GM21717 (cell line): Measurements from ENCODE around the gene SMAP2.
"Not testable (repeated sequence)": the region's sequence is repeated elsewhere in the genome, so short reads cannot be mapped to it uniquely, and the experiment has no call there.

ENCODE experiments used
- ATAC-seq: cut with Tn5 transposase; IDR thresholded peaks from one replicate; pipeline ENCODE4 v1.9.1; 2021; ENCODE audit warnings: mild to moderate bottlenecking, moderate library complexity; ENCODE audit not compliant: unreplicated experiment

Gene SMAP2

DNA sequence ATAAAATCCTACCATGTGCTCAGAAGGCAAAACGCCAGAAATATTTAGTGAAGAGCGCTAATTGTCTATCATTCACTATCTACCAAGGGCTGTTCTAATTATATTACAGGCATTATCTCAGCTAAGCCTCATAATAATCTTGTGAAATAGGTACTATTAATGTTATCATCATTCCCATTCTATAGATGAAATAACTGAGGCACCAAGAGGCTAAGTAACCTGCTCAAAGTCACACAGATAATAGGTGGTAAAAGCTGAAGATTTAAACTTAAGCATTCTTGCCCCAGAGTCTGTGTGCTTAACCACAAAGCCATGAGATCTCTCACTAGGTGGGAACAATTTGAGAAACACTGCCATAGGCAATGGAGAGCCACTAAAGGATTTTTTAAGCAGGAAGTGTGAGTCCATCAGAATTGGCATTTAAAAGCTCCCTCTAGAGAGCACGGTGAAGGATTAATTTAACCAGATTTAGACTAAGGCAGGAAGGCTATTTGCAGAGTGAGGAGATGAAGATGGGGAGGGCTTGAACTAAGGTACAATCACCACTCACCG, 1.7 kb upstream of the SMAP2 start:
- no peak for ATAC-seq

DNA sequence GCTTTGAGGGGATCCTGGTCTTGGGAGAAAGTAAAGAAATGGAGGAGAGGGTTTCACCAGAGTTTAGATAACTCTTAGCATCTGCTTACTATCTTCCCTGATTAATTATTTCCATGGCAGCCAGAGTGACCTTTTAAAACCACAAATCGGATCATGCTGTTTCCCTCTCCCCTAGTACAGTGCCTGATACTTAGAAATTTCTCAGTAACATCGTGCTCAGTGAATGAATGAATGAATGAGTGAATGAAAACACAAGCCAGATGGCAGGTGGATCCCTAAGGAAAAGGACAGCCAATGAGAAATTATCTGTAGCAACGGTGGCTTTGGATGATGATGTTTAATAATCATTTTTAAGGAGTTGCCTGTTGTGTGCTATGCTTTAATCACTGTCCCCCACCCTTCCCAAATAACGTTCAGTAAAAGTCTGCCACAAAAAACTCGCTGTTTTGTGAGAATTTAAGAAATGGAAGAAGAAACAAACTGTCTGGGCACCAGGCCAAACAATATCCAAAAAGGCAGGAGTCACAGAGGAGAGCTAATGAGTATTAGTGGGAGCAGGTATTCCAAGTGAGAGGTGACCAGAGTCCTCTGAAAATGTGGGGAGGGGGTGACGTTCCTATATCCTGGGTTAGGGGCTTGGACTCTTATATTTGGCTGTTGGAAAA, 737 bp upstream of the SMAP2 start:
- no peak for ATAC-seq

DNA sequence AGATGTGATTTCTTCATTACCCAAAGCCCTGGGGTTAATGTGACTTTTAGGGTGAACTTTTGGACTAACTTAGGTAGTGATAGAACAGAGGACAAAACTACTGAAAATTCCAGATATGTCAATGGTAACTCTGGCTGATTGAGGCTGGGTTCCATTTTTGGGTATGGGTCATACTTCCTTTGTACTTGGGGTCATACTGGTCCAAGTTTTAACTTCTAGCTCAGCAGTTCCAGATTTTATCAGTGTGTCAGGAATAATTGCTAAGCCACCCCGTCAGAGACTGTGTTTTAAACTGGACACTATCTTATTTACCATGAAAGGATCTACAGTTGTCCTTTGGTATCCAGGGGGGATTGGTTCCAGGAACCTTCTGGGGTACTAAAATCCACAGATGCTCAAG, 4.0 kb downstream of the SMAP2 start:
- no peak for ATAC-seq

DNA sequence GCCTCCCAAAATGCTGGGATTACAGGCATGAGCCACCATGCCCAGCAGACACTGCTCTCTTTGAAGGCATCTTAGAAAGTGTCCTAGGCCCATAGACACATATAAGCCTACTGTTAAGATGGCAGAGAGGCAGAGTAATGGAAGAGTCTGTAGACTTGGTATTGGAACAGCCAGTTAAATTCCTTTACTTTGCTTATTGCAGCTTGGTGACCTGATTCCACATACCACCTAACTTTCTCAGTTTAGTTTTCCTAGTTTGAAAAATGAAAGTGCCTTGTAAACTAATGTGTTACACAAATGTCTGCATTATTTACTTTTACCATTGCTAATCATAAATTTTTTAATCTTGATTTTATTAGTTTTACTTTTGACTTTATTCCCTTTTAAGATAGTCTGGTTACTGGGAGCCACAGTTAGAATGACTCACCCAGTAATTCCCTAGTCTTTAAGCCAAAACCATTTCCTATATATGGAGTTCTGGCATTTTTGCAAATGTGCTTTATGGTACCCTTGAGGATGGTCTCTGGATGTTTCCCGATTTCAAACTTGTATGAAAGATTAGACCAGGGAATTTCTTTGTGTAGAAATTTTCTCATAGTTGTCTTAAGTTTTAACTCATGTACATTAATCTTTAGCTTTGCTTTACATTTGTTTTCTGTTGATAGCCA, 6.4 kb downstream of the SMAP2 start:
- no peak for ATAC-seq

DNA sequence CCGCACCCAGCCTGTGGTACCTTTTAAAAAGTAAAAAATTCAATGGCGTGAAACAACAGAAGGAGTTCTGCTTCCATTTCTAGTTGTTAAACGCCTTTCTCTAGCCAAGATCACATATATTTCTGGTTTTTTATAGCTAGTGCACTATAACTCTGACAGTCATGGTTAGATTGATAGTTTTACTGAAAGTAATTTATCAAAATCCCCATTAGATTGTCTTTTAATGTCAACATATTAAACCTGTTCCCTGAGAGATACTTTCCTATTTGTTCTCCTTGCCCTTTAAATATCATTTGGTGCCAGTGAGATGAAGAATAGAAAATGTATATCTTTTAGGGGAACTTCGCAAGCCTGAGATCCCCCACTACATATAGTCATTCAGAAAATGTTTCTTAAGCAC, 7.3 kb downstream of the SMAP2 start:
- ATAC-seq, result no peak

DNA sequence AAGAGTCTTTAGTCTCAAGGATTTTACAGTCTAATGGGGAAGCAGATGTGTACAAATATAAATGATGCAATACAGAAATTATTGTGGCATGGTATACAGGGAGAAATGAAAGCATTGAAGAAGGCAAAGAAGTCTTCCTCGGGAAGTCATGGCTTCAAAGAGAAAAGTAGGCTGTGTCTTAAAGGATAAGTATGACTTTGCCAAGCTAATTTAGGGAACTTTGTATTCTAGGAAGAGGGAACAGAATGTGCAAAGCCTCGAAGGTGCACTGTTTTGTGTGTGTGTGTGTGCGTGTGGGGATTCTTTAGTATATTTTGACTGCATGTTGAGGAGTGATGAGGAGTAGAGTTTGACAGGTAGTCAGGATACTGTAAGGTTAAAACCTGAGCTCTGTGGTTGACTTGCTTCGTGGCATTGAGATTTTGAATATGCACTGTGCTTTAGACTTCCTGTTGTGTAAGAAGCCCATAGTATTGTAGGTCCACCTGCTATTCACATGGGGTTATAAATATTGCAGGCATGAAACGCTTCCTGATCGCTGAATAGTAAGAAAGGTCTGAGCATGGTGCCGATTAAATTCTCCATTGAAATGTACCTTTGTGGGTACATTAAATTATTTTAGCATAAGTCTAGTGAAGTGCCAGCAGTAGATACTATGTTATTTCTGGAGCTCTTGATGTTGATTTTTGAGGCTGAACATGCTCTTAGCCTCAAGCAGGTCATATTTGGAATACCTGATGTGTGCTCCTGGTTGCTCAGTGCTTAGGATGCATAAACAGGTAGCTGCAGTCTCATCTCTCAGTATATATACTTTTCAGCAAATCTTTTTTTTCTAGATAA, 8.0 kb downstream of the SMAP2 start:
- no peak for ATAC-seq

DNA sequence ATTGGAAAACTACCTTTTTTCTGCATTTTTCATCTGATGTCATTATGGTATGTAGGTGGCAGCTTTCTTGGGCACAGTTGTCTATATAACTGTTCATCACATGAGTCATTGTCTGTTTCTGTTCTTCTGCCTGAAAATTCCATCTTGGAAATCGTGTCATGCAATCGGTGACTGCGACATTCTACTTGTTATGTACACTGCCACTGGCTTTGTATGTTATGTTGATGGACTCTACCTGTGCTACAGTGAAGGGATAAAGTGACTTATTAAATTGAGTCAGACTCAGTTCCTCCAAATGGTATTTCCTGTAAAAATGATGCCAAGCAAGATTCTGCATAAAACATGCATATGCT, 8.6 kb downstream of the SMAP2 start:
- ATAC-seq, result no peak

DNA sequence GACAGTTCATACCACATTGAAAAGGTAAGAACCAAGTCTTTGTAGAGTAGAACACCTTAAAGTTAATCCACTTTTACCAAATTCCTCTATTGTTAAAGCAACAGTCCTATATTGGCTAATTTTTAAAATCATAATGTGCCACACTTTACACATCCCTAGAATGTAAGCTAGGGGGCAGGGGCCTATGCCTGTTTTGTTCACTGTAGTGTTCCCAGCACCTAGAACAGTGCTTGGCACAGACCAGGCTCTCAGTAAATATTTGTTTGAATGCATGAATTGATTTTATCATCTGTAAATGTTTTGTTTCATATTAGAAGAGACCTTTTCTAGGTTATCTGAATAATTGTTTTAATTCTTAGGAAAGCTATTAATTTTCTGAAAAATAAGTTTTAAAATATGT, 9.1 kb downstream of the SMAP2 start:
- no peak for ATAC-seq

DNA sequence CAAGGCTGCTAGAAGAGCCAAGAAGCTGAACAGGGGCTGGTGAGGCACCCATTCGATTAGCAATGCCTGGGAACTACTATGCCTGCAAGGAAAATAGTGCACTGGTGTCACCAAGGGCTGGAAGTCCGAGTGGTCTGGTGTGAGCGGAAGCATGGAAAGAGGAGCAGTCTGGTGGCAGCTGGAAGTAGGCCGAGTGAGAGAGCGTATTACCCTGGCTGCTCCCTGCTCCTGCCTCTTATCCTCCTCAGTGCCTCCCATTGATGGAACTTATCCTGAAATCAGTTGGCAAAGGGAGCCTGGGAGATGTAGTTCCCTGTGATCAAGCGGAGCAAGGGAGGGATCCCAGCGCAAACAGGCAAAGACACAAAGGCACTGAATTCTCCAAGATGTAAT, 9.6 kb downstream of the SMAP2 start:
- no peak for ATAC-seq

DNA sequence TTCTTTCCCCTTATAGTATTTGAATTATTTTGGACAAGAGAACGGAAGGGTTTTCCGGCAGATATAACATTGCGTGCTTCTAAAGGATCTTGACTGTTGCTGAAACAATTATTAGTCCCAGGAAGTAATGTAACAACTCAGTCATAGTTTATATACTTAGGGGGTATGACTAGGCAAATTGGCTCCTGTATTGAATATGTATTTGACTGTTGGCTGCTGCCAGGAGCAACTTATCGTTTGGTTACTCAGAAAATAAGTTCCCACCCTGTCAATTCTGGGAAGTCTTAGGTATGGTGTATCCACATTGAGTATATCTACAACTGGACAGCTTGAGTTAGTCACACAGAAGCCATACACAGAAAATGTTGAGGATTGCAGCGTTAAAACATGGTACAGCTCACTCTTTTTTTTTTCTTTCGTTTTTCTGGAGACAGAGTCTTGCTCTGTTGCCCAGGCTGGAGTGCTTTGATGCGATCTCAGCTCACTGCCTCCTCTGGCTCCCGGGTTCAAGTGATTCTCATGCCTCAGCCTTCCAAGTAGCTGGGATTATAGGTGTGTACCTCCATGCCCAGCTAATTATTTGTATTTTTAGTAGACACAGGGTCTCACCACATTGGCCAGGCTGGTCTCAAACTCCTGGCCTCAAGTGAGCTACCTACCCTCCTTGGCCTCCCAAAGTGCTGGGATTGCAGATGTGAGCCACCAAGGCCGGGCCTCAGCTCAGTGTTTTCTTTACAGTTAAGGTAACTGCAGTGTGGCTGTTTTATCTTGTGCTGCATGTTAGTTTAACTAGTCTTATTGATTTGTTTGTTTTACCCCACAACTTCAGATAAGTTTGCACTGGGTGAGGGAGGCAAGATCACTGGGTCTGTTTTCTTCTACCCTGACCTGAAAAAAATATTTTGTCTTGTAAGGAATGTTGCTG, 10.2 kb downstream of the SMAP2 start:
- ATAC-seq, result no peak

DNA sequence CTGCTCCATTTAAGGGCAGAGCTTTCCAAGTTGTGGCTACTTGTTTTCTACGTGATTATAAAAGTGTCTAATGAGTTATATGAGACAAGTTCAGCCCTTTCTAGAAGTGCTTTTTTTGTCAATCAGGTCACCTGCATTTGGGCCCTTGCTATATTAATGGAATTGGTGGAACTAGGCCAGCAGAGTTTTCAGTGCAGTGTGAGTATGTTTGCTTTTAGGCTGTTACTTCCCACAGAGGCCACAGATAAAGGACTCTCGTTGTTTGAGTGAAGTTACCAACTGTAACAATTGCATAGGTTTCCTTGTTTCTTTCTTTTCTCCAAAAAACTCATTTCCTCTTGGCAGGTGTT, 10.9 kb downstream of the SMAP2 start:
- no peak for ATAC-seq

DNA sequence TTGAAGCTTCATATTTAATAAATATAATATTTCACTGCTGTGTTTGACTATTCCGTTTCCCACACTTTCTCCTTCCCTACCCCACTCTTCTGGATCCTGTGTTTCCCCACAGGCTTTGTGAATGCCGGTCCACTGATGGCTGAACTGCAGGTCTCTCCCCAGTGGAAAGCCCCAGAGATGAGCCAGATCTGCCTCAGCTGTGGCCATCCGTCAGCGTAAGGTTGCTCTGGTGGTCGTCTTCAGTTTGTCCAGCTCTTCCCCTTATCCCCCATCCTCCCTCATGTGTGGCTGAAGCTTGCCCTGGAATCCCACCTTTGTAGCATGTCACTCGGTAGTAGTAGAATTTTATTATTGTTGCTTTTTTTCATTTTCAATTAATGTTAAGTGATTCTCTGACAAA, 11.4 kb downstream of the SMAP2 start:
- no peak for ATAC-seq

DNA sequence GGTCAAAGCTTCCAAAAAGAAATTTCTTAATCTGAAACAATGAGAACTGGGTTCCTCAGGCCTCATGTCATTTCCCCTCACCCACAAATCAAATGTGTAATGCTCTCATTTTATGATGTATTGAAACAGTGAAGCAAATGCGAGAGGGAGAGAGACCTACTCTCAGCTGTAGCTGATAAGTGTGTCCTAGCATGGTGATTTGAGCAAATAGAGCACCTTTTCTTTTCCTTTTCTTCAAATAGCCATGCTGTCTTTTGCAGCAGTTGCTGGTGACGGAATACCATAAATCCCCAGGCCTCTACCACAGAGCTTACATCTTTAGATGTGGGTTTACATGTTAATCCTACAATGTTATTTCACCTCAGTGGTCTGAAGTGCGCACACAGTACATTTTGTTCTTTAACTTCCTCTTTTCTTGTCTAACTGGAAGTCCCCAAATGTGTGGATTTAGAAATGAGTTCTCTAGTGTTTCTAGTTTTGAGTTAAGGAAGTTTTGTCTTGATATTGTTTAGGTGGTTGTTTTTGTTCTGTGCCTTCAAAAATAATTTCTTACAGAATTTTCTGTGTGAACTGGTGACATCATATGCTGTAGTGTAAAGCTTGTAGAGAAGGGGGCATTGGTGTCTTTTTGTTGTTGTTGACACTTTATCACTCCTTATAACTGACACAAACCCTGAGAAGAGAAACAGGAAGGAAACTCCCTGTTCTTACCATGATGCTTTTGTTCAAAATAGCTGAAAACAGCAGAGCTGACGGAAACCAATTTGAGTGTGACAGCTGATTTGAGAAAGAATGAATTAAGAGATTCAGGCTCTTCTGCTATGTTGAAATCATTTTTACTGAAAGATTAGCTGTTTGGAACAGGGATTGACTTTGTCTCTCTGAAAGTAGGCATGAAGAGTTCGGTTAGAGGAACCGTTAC, 12.2 kb downstream of the SMAP2 start:
- peak; percentile 48 for ATAC-seq

DNA sequence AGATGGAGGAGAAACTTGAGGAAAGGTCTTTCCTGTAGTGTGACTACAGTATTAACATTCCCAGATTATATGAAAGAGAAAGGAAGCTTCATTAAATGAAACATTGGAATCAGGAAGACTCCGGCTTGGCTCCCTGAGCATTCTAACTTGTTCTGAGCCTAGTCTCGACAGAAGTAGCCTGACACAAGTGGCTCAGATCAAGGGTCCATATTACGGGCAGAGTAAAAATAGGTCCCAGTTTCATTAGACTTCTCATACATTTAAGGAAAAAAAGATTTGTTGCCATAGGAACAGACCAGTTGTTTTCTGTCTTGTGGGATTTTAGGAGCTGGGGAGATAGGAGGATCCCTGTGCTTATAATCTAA, 12.8 kb downstream of the SMAP2 start:
- ATAC-seq, result no peak

DNA sequence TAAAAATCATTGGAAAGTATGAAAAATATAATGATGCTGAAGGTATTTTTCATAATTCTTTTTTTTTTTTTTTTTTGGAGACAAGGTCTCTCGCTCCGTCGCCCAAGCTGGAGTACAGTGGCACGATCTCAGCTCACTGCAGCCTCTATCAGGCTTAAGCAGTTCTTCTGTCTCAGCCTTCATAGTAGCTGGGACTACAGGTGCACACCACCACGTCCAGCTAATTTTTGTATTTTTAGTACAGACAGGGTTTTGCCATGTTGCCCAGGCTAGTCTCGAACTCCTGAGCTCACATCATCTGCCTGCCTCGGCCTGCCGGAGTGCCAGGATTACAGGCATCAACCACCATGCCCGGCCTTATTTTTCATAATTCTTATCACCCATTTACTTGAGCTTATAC, 13.3 kb downstream of the SMAP2 start:
- no peak for ATAC-seq

DNA sequence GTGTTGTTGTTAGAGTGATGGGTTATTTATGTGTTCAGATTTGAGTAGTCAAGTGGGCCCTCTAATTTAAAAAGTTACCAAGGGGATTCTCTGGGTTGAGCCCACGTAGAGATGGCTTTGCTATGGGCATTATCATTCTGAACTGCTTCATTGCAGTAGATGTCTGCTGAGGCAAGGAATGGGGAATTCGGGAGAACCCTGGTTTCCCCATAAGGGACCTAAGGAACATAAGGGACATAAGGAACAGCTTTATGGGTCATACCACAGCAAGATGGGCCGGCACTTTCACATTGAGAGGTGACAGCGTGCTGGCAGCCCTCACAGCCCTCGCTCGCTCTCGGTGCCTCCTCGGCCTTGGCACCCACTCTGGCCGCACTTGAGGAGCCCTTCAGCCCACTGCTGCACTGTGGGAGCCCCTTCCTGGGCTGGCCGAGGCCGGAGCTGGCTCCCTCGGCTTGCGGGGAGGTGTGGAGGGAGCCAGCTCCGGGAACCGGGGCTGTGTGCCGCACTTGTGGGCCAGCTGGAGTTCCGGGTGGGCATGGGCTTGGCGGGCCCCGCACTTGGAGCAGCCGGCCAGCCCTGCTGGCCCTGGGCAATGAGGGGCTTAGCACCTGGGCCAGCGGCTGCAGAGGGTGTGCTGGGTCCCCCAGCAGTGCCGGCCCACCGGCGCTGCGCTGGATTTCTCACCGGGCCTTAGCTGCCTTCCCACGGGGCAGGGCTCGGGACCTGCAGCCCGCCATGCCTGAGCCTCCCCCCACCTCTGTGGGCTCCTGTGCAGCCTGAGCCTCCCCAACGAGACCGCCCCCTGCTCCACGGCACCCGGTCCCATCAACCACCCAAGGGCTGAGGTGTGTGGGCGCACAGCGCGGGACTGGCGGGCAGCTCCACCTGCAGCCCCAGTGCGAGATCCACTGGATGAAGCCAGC, 14.1 kb downstream of the SMAP2 start:
- not testable (repeated sequence) for ATAC-seq

DNA sequence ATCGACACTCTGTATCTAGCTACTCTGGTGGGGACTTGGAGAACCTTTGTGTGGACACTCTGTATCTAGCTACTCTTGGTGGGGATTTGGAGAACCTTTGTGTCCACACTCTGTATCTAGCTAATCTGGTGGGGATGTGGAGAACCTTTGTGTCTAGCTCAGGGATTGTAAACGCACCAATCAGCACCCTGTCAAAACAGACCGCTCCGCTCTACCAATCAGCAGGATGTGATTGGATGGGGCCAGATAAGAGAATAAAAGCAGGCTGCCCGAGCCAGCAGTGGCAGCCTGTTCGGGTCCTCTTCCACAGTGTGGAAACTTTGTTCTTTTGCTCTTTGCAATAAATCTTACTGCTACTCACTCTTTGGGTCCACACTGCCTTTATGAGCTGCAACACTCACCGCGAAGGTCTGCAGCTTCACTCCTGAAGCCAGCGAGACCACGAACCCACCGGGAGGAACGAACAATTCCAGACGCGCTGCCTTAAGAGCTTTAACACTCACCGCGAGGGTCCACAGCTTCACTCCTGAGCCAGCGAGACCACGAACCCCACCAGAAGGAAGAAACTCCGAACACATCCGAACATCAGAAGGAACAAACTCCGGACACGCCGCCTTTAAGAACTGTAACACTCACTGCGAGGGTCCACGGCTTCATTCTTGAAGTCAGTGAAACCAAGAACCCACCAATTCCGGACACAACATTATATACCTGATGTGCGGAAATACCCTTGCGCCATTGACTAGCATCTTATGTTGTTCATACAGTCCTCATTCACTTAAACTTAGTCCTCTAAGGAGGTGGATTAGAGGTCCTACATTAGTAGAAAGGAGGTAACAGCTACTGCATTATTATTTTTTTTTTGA, 15.2 kb downstream of the SMAP2 start:
- not testable (repeated sequence) for ATAC-seq

DNA sequence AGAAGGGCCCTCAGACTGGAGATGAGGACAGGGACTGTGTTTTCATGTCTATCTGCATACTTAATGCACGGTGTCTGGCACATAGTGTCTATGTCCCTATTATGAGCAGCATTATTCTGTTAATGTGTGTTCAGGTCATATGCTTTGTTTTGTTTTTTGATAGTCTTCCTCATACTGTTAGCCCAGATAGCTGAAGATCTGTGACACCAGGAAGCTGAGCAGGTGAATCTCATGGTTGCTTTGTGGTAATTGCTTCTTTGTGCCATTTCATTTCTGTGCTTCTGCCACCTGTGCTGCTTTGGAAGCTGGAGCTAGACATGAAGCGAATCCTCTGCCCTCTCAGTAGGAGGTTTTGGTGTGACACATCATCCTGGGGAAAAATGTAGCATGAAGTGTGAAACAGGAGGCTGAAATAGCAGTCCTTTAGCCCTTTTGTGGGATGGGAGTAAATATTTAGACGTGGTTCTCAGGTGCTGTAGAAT, 15.8 kb downstream of the SMAP2 start:
- no peak for ATAC-seq
